ENCODE data around the gene DSCAML1. TPM values are rescaled to one million over a fixed set of nuclear protein-coding genes. Genes with fewer than 3 reads are reported as not detected.

Gene DSCAML1
- total RNA-seq, 1 experiment from 2014 or later: 0.90 TPM

DNA sequence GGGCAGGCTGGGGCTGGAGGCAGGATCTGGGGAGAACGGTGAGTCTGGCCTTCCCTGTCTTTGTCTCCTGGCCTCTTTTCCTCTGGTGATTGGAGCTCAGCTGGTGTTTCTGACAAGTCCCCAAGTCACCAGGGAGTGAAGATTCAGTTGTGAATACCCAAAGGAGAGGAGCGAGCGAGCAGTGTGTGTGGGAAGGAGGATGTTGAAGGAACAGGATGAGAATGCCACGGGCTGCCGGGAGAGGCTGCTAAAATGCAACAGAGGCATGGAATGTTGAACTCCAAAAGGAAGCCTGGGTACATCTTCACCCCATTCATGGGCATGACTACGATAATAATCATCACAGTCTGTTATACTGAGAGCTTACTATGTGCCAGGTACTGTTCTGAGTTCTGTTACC lies 306.1 kb downstream of the DSCAML1 start (continued):
- TF ChIP-seq, protein P1, sequence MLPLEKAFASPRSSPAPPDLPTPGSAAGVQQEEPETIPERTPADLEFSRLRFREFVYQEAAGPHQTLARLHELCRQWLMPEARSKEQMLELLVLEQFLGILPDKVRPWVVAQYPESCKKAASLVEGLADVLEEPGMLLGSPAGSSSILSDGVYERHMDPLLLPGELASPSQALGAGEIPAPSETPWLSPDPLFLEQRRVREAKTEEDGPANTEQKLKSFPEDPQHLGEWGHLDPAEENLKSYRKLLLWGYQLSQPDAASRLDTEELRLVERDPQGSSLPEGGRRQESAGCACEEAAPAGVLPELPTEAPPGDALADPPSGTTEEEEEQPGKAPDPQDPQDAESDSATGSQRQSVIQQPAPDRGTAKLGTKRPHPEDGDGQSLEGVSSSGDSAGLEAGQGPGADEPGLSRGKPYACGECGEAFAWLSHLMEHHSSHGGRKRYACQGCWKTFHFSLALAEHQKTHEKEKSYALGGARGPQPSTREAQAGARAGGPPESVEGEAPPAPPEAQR (CRISPR knock-in tag; IDR thresholded peaks at IDR 0.05): no peak
- TF ChIP-seq TEAD1 (CRISPR knock-in tag; IDR thresholded peaks at IDR 0.05): no peak

- Mint-ChIP-seq H3K4me1 (peaks cover 21% of the 10 kb centered on the region), H3K27me3 (ENCODE audit: low read depth) (no peaks in the 10 kb centered on the region; the same call in 1 of the 2 replicates), H3K9me3 (peaks cover 8% of the 10 kb centered on the region), H3K4me3 (no peak overlapping the region), H3K36me3 (no peaks in the 10 kb centered on the region), H3K27ac (no peak overlapping the region)
- POLR2A ChIA-PET: interaction anchor here (0.6 kb wide), 1 partner anchor 121 kb away, joined by 3 read pairs; no protein-coding TSS in a partner anchor
- DNase-seq (ENCODE audit: low spot score) (no peak), ATAC-seq (peak; percentile 29)
- CTCF ChIA-PET: interaction anchor here (0.5 to 3.7 kb wide), 10 partner anchors 12 to 1297 kb away, joined by 3 to 29 read pairs (median 3); no protein-coding TSS in a partner anchor
- TF ChIP-seq SOX15 (CRISPR knock-in tag; IDR thresholded peaks at IDR 0.05): no peak
- no peak for TF ChIP-seq ELF4 (CRISPR knock-in tag; IDR thresholded peaks at IDR 0.05; ENCODE audit: low read depth)
- no peak for TF ChIP-seq FOXJ3 (CRISPR knock-in tag; IDR thresholded peaks at IDR 0.05; ENCODE audit: borderline replicate concordance)
- TF ChIP-seq CREM (CRISPR knock-in tag; IDR thresholded peaks at IDR 0.05): no peak
- no peak for TF ChIP-seq ZBTB43 (CRISPR knock-in tag; IDR thresholded peaks at IDR 0.05)
- no peak for TF ChIP-seq ERG (CRISPR knock-in tag; IDR thresholded peaks at IDR 0.05)
- TF ChIP-seq, protein P2, sequence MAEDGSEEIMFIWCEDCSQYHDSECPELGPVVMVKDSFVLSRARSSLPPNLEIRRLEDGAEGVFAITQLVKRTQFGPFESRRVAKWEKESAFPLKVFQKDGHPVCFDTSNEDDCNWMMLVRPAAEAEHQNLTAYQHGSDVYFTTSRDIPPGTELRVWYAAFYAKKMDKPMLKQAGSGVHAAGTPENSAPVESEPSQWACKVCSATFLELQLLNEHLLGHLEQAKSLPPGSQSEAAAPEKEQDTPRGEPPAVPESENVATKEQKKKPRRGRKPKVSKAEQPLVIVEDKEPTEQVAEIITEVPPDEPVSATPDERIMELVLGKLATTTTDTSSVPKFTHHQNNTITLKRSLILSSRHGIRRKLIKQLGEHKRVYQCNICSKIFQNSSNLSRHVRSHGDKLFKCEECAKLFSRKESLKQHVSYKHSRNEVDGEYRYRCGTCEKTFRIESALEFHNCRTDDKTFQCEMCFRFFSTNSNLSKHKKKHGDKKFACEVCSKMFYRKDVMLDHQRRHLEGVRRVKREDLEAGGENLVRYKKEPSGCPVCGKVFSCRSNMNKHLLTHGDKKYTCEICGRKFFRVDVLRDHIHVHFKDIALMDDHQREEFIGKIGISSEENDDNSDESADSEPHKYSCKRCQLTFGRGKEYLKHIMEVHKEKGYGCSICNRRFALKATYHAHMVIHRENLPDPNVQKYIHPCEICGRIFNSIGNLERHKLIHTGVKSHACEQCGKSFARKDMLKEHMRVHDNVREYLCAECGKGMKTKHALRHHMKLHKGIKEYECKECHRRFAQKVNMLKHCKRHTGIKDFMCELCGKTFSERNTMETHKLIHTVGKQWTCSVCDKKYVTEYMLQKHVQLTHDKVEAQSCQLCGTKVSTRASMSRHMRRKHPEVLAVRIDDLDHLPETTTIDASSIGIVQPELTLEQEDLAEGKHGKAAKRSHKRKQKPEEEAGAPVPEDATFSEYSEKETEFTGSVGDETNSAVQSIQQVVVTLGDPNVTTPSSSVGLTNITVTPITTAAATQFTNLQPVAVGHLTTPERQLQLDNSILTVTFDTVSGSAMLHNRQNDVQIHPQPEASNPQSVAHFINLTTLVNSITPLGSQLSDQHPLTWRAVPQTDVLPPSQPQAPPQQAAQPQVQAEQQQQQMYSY (CRISPR knock-in tag; IDR thresholded peaks at IDR 0.05): no peak
- no peak for TF ChIP-seq NR3C1 (CRISPR knock-in tag; conservative IDR thresholded peaks at IDR 0.05; ENCODE audit: low read depth)
- TF ChIP-seq ZBTB21 (CRISPR knock-in tag; IDR thresholded peaks at IDR 0.05; ENCODE audit: borderline replicate concordance): no peak
- TF ChIP-seq NFE2L1 (CRISPR knock-in tag; IDR thresholded peaks at IDR 0.05): no peak
- TF ChIP-seq FOXK1 (CRISPR knock-in tag; IDR thresholded peaks at IDR 0.05): no peak
- TF ChIP-seq ATF1 (CRISPR knock-in tag; IDR thresholded peaks at IDR 0.05): no peak
- TF ChIP-seq CREB1 (CRISPR knock-in tag; IDR thresholded peaks at IDR 0.05): no peak
- TF ChIP-seq STAT6 (CRISPR knock-in tag; conservative IDR thresholded peaks at IDR 0.05; ENCODE audit: low read depth): no peak
- TF ChIP-seq, protein P3, sequence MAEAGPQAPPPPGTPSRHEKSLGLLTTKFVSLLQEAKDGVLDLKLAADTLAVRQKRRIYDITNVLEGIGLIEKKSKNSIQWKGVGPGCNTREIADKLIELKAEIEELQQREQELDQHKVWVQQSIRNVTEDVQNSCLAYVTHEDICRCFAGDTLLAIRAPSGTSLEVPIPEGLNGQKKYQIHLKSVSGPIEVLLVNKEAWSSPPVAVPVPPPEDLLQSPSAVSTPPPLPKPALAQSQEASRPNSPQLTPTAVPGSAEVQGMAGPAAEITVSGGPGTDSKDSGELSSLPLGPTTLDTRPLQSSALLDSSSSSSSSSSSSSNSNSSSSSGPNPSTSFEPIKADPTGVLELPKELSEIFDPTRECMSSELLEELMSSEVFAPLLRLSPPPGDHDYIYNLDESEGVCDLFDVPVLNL (CRISPR knock-in tag; IDR thresholded peaks at IDR 0.05; ENCODE audit: borderline replicate concordance, low read depth): no peak
- no peak for TF ChIP-seq ZNF232 (CRISPR knock-in tag; IDR thresholded peaks at IDR 0.05)
- no peak for TF ChIP-seq NR2C2 (CRISPR knock-in tag; IDR thresholded peaks at IDR 0.05)
These were observed 306.9 kb downstream of the DSCAML1 start for GRCh38 chr11:117489999-117490679.
